Measurements from ENCODE around the gene DOCK1.
A peak's percentile ranks its signal among the peaks of the same experiment; 100 is the strongest.

DOCK1 gene

GRCh38 chr10:127408112-127408710, 503.0 kb downstream of the DOCK1 start:
- no peak for DNase-seq

GRCh38 chr10:127408733-127409132, 503.5 kb downstream of the DOCK1 start:
- DNase-seq, result peak; percentile 21

- DNase-seq, result no peak
Observed at GRCh38 chr10:127410030-127410429, 504.8 kb downstream of the DOCK1 start.

- no peak for DNase-seq
Observed at GRCh38 chr10:127411062-127411461, 505.8 kb downstream of the DOCK1 start.

- no peak for DNase-seq
Observed at GRCh38 chr10:127413326-127413725, 508.1 kb downstream of the DOCK1 start.

GRCh38 chr10:127414024-127414423, 508.8 kb downstream of the DOCK1 start:
- DNase-seq, result no peak

- DNase-seq, result no peak
Observed at GRCh38 chr10:127415116-127415515, 509.9 kb downstream of the DOCK1 start.

GRCh38 chr10:127415901-127416581, 510.8 kb downstream of the DOCK1 start:
- DNase-seq, result no peak

- DNase-seq, result no peak
Observed at GRCh38 chr10:127417031-127417430, 511.8 kb downstream of the DOCK1 start.

- no peak for DNase-seq
Observed at GRCh38 chr10:127417686-127418401, 512.6 kb downstream of the DOCK1 start.

GRCh38 chr10:127418536-127419168, 513.4 kb downstream of the DOCK1 start:
- no peak for DNase-seq

- DNase-seq, result no peak
Observed at GRCh38 chr10:127420138-127420684, 515.0 kb downstream of the DOCK1 start.

- peak; percentile 47 for DNase-seq
Observed at GRCh38 chr10:127423218-127423915, 518.1 kb downstream of the DOCK1 start.

GRCh38 chr10:127424594-127425264, 519.5 kb downstream of the DOCK1 start:
- DNase-seq, result peak; percentile 43

GRCh38 chr10:127426746-127427145, 521.5 kb downstream of the DOCK1 start:
- DNase-seq, result no peak

- DNase-seq, result no peak
Observed at GRCh38 chr10:127427926-127428325, 522.7 kb downstream of the DOCK1 start.

- DNase-seq, result no peak
Observed at GRCh38 chr10:127428385-127428980, 523.3 kb downstream of the DOCK1 start.

- no peak for DNase-seq
Observed at GRCh38 chr10:127429601-127430312, 524.5 kb downstream of the DOCK1 start.

GRCh38 chr10:127431525-127431924, 526.3 kb downstream of the DOCK1 start:
- DNase-seq, result no peak

- no peak for DNase-seq
Observed at GRCh38 chr10:127434006-127434405, 528.8 kb downstream of the DOCK1 start.

GRCh38 chr10:127435246-127435645, 530.0 kb downstream of the DOCK1 start:
- DNase-seq, result no peak
